ENCODE data around the gene PMEL. TPM values are rescaled to one million over a fixed set of nuclear protein-coding genes. Genes with fewer than 3 reads are reported as not detected.

The PMEL gene
- total and polyA plus RNA-seq, 7 donors, result 0.14 to 0.37 (median 0.22) TPM; not detected in 3

GRCh38 chr12:55915482-55915859 lies 50.4 kb downstream of the PMEL start:
- no peak overlapping the region for H3K27ac ChIP-seq
- 91 to 92% (median 91%) methylated on average over 3 of the region's 3 CpGs for WGBS, 3 donors
- H3K27me3 ChIP-seq (ENCODE audit: insufficient read depth in 3 of 3, low read length in 2 of 3), result no peaks in the 10 kb centered on the region
- intact Hi-C loops (cut with DNase I), result no loop called here
- H3K36me3 ChIP-seq (ENCODE audit: insufficient read depth in 1 of 2, low read depth in 1 of 2), result peaks cover 0 to 18% of the 10 kb centered on the region in 2 donors
- no peaks in the 10 kb centered on the region for H3K9me3 ChIP-seq
- no peak for DNase-seq
- no peaks in the 10 kb centered on the region for H3K4me1 ChIP-seq
- no peak overlapping the region for H3K4me3 ChIP-seq
- no peak for TF ChIP-seq CTCF (IDR thresholded peaks at IDR 0.05)
- ATAC-seq, result no peak

GRCh38 chr12:55912908-55913307 lies 52.9 kb downstream of the PMEL start:
- Histone ChIP-seq H3K36me3 (ENCODE audit: insufficient read depth in 1 of 2, low read depth in 1 of 2) (peaks cover 0 to 18% of the 10 kb centered on the region in 2 donors), H3K4me1 (no peaks in the 10 kb centered on the region), H3K27ac (no peak overlapping the region), H3K27me3 (ENCODE audit: insufficient read depth in 3 of 3, low read length in 2 of 3) (no peaks in the 10 kb centered on the region), H3K9me3 (no peaks in the 10 kb centered on the region), H3K4me3 (no peak overlapping the region)
- WGBS, 3 donors, result 94 to 99% (median 96%) methylated on average over 4 of the region's 4 CpGs
- DNase-seq, result no peak
- no peak for ATAC-seq
- intact Hi-C loops (cut with DNase I), result no loop called here
- no peak for TF ChIP-seq CTCF (IDR thresholded peaks at IDR 0.05)

GRCh38 chr12:55909513-55909884 lies 56.3 kb downstream of the PMEL start:
- no peak for TF ChIP-seq CTCF (IDR thresholded peaks at IDR 0.05)
- WGBS, 3 donors, result 62 to 71% (median 69%) methylated on average over 2 of the region's 2 CpGs
- no peaks in the 10 kb centered on the region for H3K27me3 ChIP-seq (ENCODE audit: insufficient read depth in 3 of 3, low read length in 2 of 3)
- ATAC-seq, result no peak
- intact Hi-C loops (cut with DNase I), result no loop called here
- H3K4me3 ChIP-seq, result no peak overlapping the region
- H3K4me1 ChIP-seq, result no peaks in the 10 kb centered on the region
- H3K36me3 ChIP-seq (ENCODE audit: insufficient read depth in 1 of 2, low read depth in 1 of 2), result peaks cover 0 to 17% of the 10 kb centered on the region in 2 donors
- H3K9me3 ChIP-seq, result no peaks in the 10 kb centered on the region
- no peak for DNase-seq
- no peak overlapping the region for H3K27ac ChIP-seq

GRCh38 chr12:55908726-55909512 lies 56.9 kb downstream of the PMEL start:
- H3K4me1 ChIP-seq, result no peaks in the 10 kb centered on the region
- no peak for TF ChIP-seq CTCF (IDR thresholded peaks at IDR 0.05)
- DNase-seq (no peak), ATAC-seq (no peak)
- peaks cover 0 to 11% of the 10 kb centered on the region in 2 donors for H3K36me3 ChIP-seq (ENCODE audit: insufficient read depth in 1 of 2, low read depth in 1 of 2)
- H3K4me3 ChIP-seq, result no peak overlapping the region
- no peaks in the 10 kb centered on the region for H3K9me3 ChIP-seq
- intact Hi-C loops (cut with DNase I), result no loop called here
- 63 to 70% (median 67%) methylated on average over 8 of the region's 8 CpGs for WGBS, 3 donors
- H3K27me3 ChIP-seq (ENCODE audit: insufficient read depth in 3 of 3, low read length in 2 of 3), result no peaks in the 10 kb centered on the region
- no peak overlapping the region for H3K27ac ChIP-seq

- no peaks in the 10 kb centered on the region for H3K9me3 ChIP-seq
- H3K27ac ChIP-seq, result no peak overlapping the region
- no peak overlapping the region for H3K4me3 ChIP-seq
- no peaks in the 10 kb centered on the region for H3K27me3 ChIP-seq (ENCODE audit: insufficient read depth in 3 of 3, low read length in 2 of 3)
- TF ChIP-seq CTCF (IDR thresholded peaks at IDR 0.05), result no peak
- no peak for ATAC-seq
- H3K4me1 ChIP-seq, result no peaks in the 10 kb centered on the region
- intact Hi-C loops (cut with DNase I), result no loop called here
- peaks cover 0 to 8% of the 10 kb centered on the region in 2 donors for H3K36me3 ChIP-seq (ENCODE audit: insufficient read depth in 1 of 2, low read depth in 1 of 2)
- DNase-seq, result no peak
- WGBS, 3 donors, result 78 to 85% (median 84%) methylated on average over 1 of the region's 1 CpG
These were observed 59.8 kb downstream of the PMEL start for GRCh38 chr12:55906056-55906455.

All from psoas muscle (tissue), 8 donors.